ENCODE results near the gene NBEA. TPM values are rescaled to one million over a fixed set of nuclear protein-coding genes. Genes with fewer than 3 reads are reported as not detected.

The NBEA gene
- total and polyA plus RNA-seq, 7 donors = 0.46 to 47.6 (median 38.0) TPM

- intact Hi-C loops (cut with DNase I) = no loop called here
- TF ChIP-seq CTCF (IDR thresholded peaks at IDR 0.05) (no peak), POLR2A (IDR thresholded peaks at IDR 0.05) (no peak), POLR2AphosphoS5 (IDR thresholded peaks at IDR 0.05) (no peak), EP300 (IDR thresholded peaks at IDR 0.05) (no peak)
- no peak for DNase-seq
- no peaks in the 10 kb centered on the region for H3K27me3 ChIP-seq
- 73 to 78% methylated on average over 1 of the region's 1 CpG for WGBS, 2 donors
- H3K36me3 ChIP-seq = no peaks in the 10 kb centered on the region
- H3K27ac ChIP-seq = no peak overlapping the region
- H3K9me3 ChIP-seq = no peaks in the 10 kb centered on the region
- H3K4me1 ChIP-seq = peaks cover 0 to 13% (median 2%) of the 10 kb centered on the region in 4 donors
- no peak overlapping the region for H3K4me3 ChIP-seq
Observed at GRCh38 chr13:35496006-35496405, 553.9 kb downstream of the NBEA start.

DNA sequence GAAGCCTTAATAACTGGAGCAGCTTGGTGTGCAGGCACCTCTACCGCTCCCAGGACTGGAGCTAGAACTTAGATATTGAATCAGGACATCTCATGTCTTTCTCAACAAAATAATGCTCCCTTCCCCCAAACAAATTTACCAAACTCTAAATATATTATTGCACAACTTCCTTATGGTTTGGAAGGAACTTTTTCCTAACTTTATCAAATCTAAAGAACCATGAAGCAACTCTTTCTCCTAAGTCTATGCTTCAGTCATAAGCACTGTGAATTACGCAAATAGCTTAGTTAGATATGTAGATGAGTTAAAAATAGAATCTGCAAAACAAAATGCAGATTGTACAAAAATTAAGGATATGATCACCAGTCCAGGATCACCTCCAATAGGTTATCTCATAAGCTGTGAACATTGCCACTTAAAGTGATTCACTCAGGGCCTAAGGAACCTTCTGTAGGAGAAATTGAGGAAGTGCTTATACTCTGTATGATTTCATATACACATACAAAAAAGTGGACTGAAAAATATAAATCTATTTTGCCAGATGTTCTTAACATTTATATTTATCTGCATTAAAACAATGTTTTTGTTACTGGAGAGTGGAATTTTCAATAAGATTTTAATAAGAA lies 554.8 kb downstream of the NBEA start:
- H3K27me3 ChIP-seq = no peaks in the 10 kb centered on the region
- WGBS, 2 donors = 91 to 95% methylated on average over 2 of the region's 2 CpGs
- intact Hi-C loops (cut with DNase I) = no loop called here
- no peaks in the 10 kb centered on the region for H3K9me3 ChIP-seq
- H3K27ac ChIP-seq = no peak overlapping the region
- H3K4me3 ChIP-seq = no peak overlapping the region
- no peak for TF ChIP-seq EP300 (IDR thresholded peaks at IDR 0.05)
- TF ChIP-seq POLR2AphosphoS5 (IDR thresholded peaks at IDR 0.05) = no peak
- TF ChIP-seq CTCF (IDR thresholded peaks at IDR 0.05) = no peak
- no peak for TF ChIP-seq POLR2A (IDR thresholded peaks at IDR 0.05)
- H3K4me1 ChIP-seq = peaks cover 0 to 21% (median 9%) of the 10 kb centered on the region in 4 donors
- DNase-seq = no peak
- H3K36me3 ChIP-seq = no peaks in the 10 kb centered on the region

DNA sequence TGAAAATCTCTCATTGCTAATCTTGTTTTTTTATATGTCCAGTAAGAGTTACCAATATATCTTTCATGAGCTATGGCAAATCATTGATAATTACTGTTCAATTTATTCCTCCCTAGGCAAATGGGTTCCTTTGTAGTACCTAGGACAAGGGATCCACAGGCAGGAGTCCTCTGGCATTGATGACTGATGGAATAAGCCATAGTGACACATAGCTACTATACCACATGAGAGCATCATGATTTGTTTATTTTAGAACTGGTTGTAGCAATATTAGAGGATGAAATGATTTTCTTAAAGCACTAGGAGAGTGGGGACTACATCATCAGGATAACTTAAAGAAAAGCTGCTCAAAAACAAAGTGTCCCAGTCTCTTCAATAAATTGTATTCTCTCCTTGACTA lies 556.2 kb downstream of the NBEA start:
- no peaks in the 10 kb centered on the region for H3K9me3 ChIP-seq
- H3K4me3 ChIP-seq = no peak overlapping the region
- H3K27ac ChIP-seq = no peak overlapping the region
- no peaks in the 10 kb centered on the region for H3K27me3 ChIP-seq
- peaks cover 0 to 29% (median 16%) of the 10 kb centered on the region in 4 donors for H3K4me1 ChIP-seq
- intact Hi-C loops (cut with DNase I) = no loop called here
- DNase-seq = no peak
- TF ChIP-seq POLR2A (IDR thresholded peaks at IDR 0.05) (no peak), POLR2AphosphoS5 (IDR thresholded peaks at IDR 0.05) (no peak), CTCF (IDR thresholded peaks at IDR 0.05) (no peak), EP300 (IDR thresholded peaks at IDR 0.05) (no peak)
- no peaks in the 10 kb centered on the region for H3K36me3 ChIP-seq

DNA sequence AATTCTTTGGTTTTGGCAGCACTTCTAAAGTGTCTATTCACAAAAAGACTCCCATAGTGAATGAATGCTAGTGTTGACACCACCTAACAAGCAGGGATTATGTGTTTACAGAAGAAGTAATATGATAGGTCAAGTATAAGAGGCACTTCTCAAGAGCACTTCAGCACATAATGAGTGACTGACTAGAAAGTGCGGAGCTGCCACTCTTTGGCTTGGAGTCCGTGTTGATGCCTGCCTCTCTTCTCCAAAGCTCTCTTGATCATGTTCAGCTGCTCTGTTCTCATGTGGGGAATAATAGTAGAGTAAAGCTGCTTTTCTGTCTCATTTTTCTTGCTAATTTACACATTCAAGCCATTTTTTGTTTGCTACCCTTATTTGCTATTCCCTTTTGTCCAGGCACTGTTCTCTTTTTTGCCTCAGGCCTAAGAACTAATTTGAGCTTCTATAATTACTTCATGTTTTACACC lies 557.2 kb downstream of the NBEA start:
- no peaks in the 10 kb centered on the region for H3K36me3 ChIP-seq
- H3K27me3 ChIP-seq = no peaks in the 10 kb centered on the region
- H3K4me1 ChIP-seq = peaks cover 0 to 29% (median 16%) of the 10 kb centered on the region in 4 donors
- DNase-seq = no peak
- TF ChIP-seq POLR2A (IDR thresholded peaks at IDR 0.05) (no peak), POLR2AphosphoS5 (IDR thresholded peaks at IDR 0.05) (no peak), EP300 (IDR thresholded peaks at IDR 0.05) (no peak), CTCF (IDR thresholded peaks at IDR 0.05) (no peak)
- WGBS, 2 donors = 16 to 62% methylated on average over 2 of the region's 2 CpGs
- H3K9me3 ChIP-seq = no peaks in the 10 kb centered on the region
- H3K27ac ChIP-seq = no peak overlapping the region
- intact Hi-C loops (cut with DNase I) = no loop called here
- no peak overlapping the region for H3K4me3 ChIP-seq

- intact Hi-C loops (cut with DNase I) = no loop called here
- H3K4me1 ChIP-seq = peaks cover 0 to 29% (median 16%) of the 10 kb centered on the region in 4 donors
- WGBS, 2 donors = 76 to 86% methylated on average over 4 of the region's 4 CpGs
- no peaks in the 10 kb centered on the region for H3K27me3 ChIP-seq
- H3K27ac ChIP-seq = no peak overlapping the region
- no peak for TF ChIP-seq POLR2A (IDR thresholded peaks at IDR 0.05)
- TF ChIP-seq CTCF (IDR thresholded peaks at IDR 0.05) = no peak
- no peak for TF ChIP-seq EP300 (IDR thresholded peaks at IDR 0.05)
- no peaks in the 10 kb centered on the region for H3K36me3 ChIP-seq
- DNase-seq = no peak
- H3K9me3 ChIP-seq = no peaks in the 10 kb centered on the region
- H3K4me3 ChIP-seq = no peak overlapping the region
Observed at GRCh38 chr13:35499676-35500075, 557.6 kb downstream of the NBEA start.

All from sigmoid colon (tissue), 7 donors.